Thoracic aorta (tissue), 2 donors: ENCODE measurements around the gene KAT2B. TPM values are rescaled to one million over a fixed set of nuclear protein-coding genes. Genes with fewer than 3 reads are reported as not detected.

Source experiments
- ATAC-seq: fragments of 150-250 bp; one replicate; pipeline ENCODE4 v1.8.0; 2017; ENCODE audit warnings: low read depth; ENCODE audit not compliant: insufficient number of reproducible peaks, low FRiP score
- DNase-seq: peaks from one replicate; pipeline ENCODE4 v3.0.0-alpha.2; 2020; ENCODE audit warnings: low spot score
- H3K27ac ChIP-seq, 2 donors: fragments of 200-600 bp; sonication (generic); 1 replicate in 1 of 2; 2 replicates in 1 of 2; pipeline ENCODE4 v1.5.1; 2016; ENCODE audit warnings: mild to moderate bottlenecking in 2 of 2, moderate library complexity in 2 of 2
- H3K27me3 ChIP-seq: fragments of 200-600 bp; sonication (generic); replicated peaks from 2 replicates; pipeline ENCODE4 v1.6.0; 2016; ENCODE audit warnings: mild to moderate bottlenecking; ENCODE audit not compliant: insufficient read depth
- H3K36me3 ChIP-seq: fragments of 200-600 bp; sonication (generic); one replicate; pipeline ENCODE4 v1.5.1; 2016
- H3K4me1 ChIP-seq, 2 donors: fragments of 200-600 bp; sonication (generic); 1 replicate in 1 of 2; 2 replicates in 1 of 2; pipeline versions ENCODE4 v1.5.1 to v1.6.0; 2016; ENCODE audit warnings: low read depth in 2 of 2, mild to moderate bottlenecking in 1 of 2; ENCODE audit not compliant: control insufficient read depth in 1 of 2
- H3K4me3 ChIP-seq: fragments of 200-600 bp; sonication (generic); 2 replicates; pipeline ENCODE4 v1.5.1; 2016; ENCODE audit warnings: mild to moderate bottlenecking
- H3K9me3 ChIP-seq: fragments of 200-600 bp; sonication (generic); 2 replicates; pipeline ENCODE4 v1.5.1; 2016
- total RNA-seq, 2 donors: library from RNA; depleted of rRNA; stranded (reverse); fragments of >200 nt; gene quantifications; one replicate each; pipeline versions ENCODE4 v1.1.0 to v1.2.3, GENCODE V29; 2016
- TF ChIP-seq, protein P1 (sequence below): fragments of 200-600 bp; sonication (generic); IDR thresholded peaks from one replicate; pipeline ENCODE4 v1.5.1; 2019; ENCODE audit warnings: antibody characterized with exemption

Gene KAT2B
- total RNA-seq, 2 donors from 2014 or later: 48.0 to 72.8 TPM

DNA sequence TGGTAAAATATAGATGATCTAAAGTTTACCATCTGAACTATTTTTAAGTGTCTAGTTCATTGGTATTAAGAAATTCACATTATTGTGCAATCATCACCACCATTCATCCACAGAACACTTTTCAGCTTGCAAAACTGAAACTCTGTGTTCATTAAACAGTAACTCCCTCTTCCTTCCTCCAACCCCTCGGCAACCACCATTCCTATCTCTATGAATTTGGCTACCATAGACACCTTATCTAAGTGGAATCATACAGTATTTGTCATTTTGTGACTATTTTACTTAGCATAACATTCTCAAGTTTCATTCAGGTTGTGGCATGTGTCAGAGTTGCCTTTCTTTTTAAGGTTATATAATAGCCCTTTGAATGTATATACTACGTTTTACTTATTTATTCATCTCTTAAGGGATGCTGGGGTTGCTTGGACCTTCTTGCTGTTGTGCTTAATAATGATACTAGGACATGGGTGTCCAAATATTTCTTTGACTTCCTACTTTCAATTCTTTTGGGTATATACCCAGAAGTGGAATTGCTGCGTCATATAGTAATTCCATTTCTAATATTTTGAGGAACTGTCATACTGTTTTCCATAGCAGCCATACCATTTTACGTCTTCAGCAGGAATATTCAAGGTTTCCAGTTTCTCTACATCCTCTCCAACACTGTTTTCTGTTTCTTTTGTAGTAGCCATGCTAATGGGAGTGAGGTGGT, 20.9 kb downstream of the KAT2B start:
- Histone ChIP-seq H3K36me3 (no peaks in the 10 kb centered on the region), H3K4me3 (peak overlapping the region; percentile 57), H3K4me1 (peaks cover 29 to 31% of the 10 kb centered on the region in 2 donors), H3K27ac (peak overlapping the region in 1 of 2 donors; percentile 54), H3K27me3 (no peaks in the 10 kb centered on the region), H3K9me3 (no peaks in the 10 kb centered on the region)
- ATAC-seq: no peak
- TF ChIP-seq, protein P1, sequence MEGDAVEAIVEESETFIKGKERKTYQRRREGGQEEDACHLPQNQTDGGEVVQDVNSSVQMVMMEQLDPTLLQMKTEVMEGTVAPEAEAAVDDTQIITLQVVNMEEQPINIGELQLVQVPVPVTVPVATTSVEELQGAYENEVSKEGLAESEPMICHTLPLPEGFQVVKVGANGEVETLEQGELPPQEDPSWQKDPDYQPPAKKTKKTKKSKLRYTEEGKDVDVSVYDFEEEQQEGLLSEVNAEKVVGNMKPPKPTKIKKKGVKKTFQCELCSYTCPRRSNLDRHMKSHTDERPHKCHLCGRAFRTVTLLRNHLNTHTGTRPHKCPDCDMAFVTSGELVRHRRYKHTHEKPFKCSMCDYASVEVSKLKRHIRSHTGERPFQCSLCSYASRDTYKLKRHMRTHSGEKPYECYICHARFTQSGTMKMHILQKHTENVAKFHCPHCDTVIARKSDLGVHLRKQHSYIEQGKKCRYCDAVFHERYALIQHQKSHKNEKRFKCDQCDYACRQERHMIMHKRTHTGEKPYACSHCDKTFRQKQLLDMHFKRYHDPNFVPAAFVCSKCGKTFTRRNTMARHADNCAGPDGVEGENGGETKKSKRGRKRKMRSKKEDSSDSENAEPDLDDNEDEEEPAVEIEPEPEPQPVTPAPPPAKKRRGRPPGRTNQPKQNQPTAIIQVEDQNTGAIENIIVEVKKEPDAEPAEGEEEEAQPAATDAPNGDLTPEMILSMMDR: no peak
- no peak for DNase-seq

DNA sequence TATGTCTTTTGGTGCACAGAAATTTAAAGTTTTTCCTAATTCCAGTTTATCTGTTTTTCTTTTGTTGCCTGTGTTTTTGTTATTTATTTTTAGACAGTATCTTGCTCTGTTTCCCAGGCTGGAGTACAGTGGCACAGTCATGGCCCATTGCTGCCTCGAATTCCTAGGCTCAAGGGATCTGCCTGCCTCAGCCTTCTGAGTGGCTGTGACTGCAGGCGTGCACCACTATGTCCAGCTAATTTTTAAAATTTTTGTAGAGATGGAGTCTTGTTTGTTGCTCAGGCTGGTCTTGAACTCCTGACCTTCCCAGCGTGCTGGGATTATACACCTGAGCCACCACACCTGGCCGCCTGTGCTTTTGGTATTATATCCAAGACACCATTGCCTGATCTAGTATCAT, 22.8 kb downstream of the KAT2B start:
- DNase-seq (no peak), ATAC-seq (no peak)
- Histone ChIP-seq H3K36me3 (no peaks in the 10 kb centered on the region), H3K4me3 (no peak overlapping the region), H3K9me3 (no peaks in the 10 kb centered on the region), H3K27ac (no peak overlapping the region), H3K4me1 (peaks cover 12 to 22% of the 10 kb centered on the region in 2 donors), H3K27me3 (no peaks in the 10 kb centered on the region)
- TF ChIP-seq, protein P1: no peak

DNA sequence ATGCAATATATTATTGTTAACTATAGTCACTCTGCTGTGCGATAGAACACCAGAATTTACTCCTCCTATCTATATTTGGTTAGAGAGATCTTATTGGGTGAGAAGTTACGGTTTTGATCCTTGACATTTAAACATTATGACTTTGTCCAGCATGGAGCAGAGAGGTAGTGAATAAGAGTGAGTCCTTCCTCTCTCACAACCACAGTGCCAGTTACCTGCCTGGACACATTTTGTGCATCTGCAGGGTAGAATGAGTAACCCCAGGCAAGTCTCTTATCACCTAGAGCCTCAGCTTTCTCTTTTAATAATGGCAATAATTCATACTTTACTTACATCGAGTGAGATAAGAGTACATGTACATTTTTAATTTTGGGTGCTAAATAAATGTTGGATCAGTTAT, 24.1 kb downstream of the KAT2B start:
- DNase-seq (no peak), ATAC-seq (no peak)
- TF ChIP-seq, protein P1: no peak
- Histone ChIP-seq H3K9me3 (no peaks in the 10 kb centered on the region), H3K4me3 (no peak overlapping the region), H3K36me3 (no peaks in the 10 kb centered on the region), H3K27me3 (no peaks in the 10 kb centered on the region), H3K27ac (no peak overlapping the region), H3K4me1 (peaks cover 11 to 34% of the 10 kb centered on the region in 2 donors)

DNA sequence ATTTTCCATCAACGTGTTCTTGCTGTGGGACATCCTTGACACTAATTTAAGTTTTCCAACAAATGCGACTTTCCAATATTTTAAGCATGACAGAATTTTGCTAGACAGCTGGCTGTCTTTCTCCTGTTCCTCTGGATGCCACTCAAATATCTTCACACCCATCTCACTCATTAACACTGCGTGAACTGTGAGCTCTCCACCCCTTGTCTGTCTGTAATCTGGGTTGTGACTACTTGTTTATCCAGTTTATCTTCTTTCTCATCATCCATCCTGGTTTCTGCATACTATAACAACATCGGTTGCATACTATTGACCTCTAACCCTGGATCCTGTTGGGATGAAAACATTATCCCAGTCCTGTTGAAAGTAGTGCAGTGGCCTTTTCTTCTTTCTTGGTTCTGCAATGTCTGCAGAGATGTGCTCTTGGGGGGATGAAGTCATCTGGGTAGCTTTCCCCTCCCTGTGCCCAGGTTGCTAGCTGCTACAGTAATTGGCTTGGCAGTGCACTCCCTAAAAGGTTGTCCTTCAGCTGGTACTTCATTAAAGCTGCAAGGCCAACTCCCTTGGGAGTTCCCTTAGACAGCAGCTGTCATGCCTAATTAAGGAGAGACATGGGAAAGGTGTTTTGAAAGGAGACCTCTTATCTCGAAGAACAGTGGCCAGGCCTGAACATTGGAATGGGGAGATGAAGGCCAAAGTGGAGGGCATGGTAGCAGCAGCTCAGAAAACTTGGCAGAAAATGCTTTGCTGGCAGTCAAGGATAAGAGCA, 24.7 kb downstream of the KAT2B start:
- Histone ChIP-seq H3K27me3 (no peaks in the 10 kb centered on the region), H3K4me1 (peaks cover 11 to 35% of the 10 kb centered on the region in 2 donors), H3K27ac (no peak overlapping the region), H3K9me3 (no peaks in the 10 kb centered on the region), H3K4me3 (no peak overlapping the region), H3K36me3 (no peaks in the 10 kb centered on the region)
- TF ChIP-seq, protein P1: no peak
- no peak for ATAC-seq
- no peak for DNase-seq

DNA sequence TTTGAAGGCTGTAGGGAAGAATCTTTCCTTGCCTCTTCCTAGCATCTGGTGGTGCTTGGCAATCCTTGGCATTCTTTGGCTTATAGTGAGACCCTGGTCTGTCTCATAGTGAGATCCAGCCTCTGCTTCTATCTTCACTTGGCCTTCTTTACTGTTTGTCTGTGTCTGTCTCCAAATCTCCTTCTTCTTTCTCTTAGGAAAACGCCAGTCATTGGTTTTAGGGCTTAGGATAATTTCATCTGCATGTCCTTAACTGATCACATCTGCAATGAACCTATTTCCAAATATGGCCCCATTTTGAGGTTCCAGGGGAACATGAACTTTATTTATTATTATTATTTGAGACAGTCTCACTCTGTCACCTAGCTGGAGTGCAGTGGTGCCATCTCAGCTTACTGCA, 25.8 kb downstream of the KAT2B start:
- peaks cover 9 to 36% of the 10 kb centered on the region in 2 donors for H3K4me1 ChIP-seq
- H3K9me3 ChIP-seq: no peaks in the 10 kb centered on the region
- no peaks in the 10 kb centered on the region for H3K36me3 ChIP-seq
- TF ChIP-seq, protein P1: no peak
- DNase-seq: no peak
- no peak for ATAC-seq
- H3K27me3 ChIP-seq: no peaks in the 10 kb centered on the region
- H3K4me3 ChIP-seq: no peak overlapping the region
- H3K27ac ChIP-seq: no peak overlapping the region
